PC-9 (cell line): ENCODE results near the gene KLF2. TPM values are rescaled to one million over a fixed set of nuclear protein-coding genes. Genes with fewer than 3 reads are reported as not detected.
A peak's percentile ranks its signal among the peaks of the same experiment; 100 is the strongest.

ENCODE experiments used
- BruUV-seq: library from RNA; stranded (reverse); fragments of 400-500 nt; replicated peaks from 2 replicates; lab custom pipeline; 2021; lab: Mats Ljungman, UMichigan
- CTCF ChIA-PET: fragments of 300-600 bp; sonication (Branson Sonifier 250); formaldehyde crosslinking; loops from one replicate; lab custom pipeline; 2022; ENCODE audit warnings: antibody characterized with exemption; lab: Charles Lee
- POLR2A ChIA-PET: fragments of 300-600 bp; sonication (Branson Sonifier 250); formaldehyde crosslinking; loops from one replicate; lab custom pipeline; 2022; ENCODE audit warnings: antibody characterized with exemption; ENCODE audit not compliant: unreplicated experiment; lab: Charles Lee
- DNase-seq, 2 experiments: peaks; one replicate each; pipeline versions ENCODE4 v3.0.0 to v3.0.0-alpha.2; 2015 to 2022; ENCODE audit warnings: mixed read lengths in 1 of 2
- H2AFZ ChIP-seq: fragments of 200-600 bp; sonication (generic); 2 replicates; pipeline ENCODE4 v1.8.1; 2017; ENCODE audit warnings: antibody characterized with exemption
- H3F3A ChIP-seq: fragments of 200-600 bp; sonication (generic); 2 replicates; pipeline ENCODE4 v1.8.1; 2017; ENCODE audit warnings: antibody characterized with exemption, mild to moderate bottlenecking, low read depth; ENCODE audit not compliant: insufficient read depth
- H3K27ac ChIP-seq: fragments of 200-600 bp; sonication (generic); 2 replicates; pipeline ENCODE4 v1.6.1; 2016; ENCODE audit warnings: mixed run types
- H3K27me3 ChIP-seq: fragments of 200-600 bp; sonication (generic); 2 replicates; pipeline ENCODE4 v1.6.1; 2016; ENCODE audit warnings: low read depth, mixed run types; ENCODE audit not compliant: insufficient read depth
- H3K36me3 ChIP-seq: fragments of 200-600 bp; sonication (generic); 2 replicates; pipeline ENCODE4 v1.6.1; 2016; ENCODE audit warnings: low read depth, mixed run types
- H3K4me1 ChIP-seq: fragments of 200-600 bp; sonication (generic); replicated peaks from 2 replicates; pipeline ENCODE4 v1.6.1; 2016; ENCODE audit warnings: mixed run types; ENCODE audit not compliant: insufficient read depth
- H3K4me2 ChIP-seq: fragments of 200-600 bp; sonication (generic); 2 replicates; pipeline ENCODE4 v1.6.1; 2017; ENCODE audit warnings: mixed run types
- H3K4me3 ChIP-seq: fragments of 200-600 bp; sonication (generic); 2 replicates; pipeline ENCODE4 v1.6.1; 2016; ENCODE audit warnings: mixed run types
- H3K79me2 ChIP-seq: fragments of 200-600 bp; sonication (generic); 2 replicates; pipeline ENCODE4 v1.6.1; 2017; ENCODE audit warnings: low read depth, mixed run types
- H3K9me2 ChIP-seq: fragments of 200-600 bp; sonication (generic); 2 replicates; pipeline ENCODE4 v1.8.1; 2017; ENCODE audit warnings: mild to moderate bottlenecking; ENCODE audit not compliant: insufficient read depth
- H3K9me3 ChIP-seq: fragments of 200-600 bp; sonication (generic); 2 replicates; pipeline ENCODE4 v1.8.1; 2016; ENCODE audit warnings: low read depth; ENCODE audit not compliant: insufficient read depth
- H4K20me1 ChIP-seq: fragments of 200-600 bp; sonication (generic); 2 replicates; pipeline ENCODE4 v1.8.1; 2017; ENCODE audit not compliant: insufficient read depth
- CTCF ChIP-seq: fragments of 200-600 bp; sonication (generic); conservative IDR thresholded peaks from 2 replicates; pipeline ENCODE4 v1.6.1; 2017; ENCODE audit warnings: mixed run types, antibody characterized with exemption, mild to moderate bottlenecking, moderate library complexity
- EZH2 ChIP-seq: fragments of 200-600 bp; sonication (generic); IDR thresholded peaks from 2 replicates; pipeline ENCODE4 v1.8.0; 2017; ENCODE audit warnings: antibody characterized with exemption, low read depth
- intact Hi-C: fragments of 100-400 bp; cut with micrococcal nuclease; formaldehyde crosslinking; loops from one replicate; pipeline ENCODE4 v1.10.0; 2022; ENCODE audit not compliant: unreplicated experiment
- total RNA-seq: library from RNA; stranded (reverse); gene quantifications from 2 replicates; pipeline ENCODE4 v1.2.3, GENCODE V29; 2021

The KLF2 gene
- total RNA-seq, 1 experiment from 2014 or later, result 1.6 TPM

DNA sequence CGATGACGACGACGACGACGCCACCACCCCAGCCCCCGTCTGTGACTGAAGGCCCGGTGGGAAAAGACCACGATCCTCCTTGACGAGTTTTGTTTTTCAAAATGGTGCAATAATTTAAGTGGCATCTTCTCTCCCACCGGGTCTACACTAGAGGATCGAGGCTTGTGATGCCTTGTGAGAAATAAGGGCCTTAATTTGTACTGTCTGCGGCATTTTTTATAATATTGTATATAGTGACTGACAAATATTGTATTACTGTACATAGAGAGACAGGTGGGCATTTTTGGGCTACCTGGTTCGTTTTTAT lies 2.5 kb downstream of the KLF2 start:
- Histone ChIP-seq H3K9me3 (no peaks in the 10 kb centered on the region), H3K79me2 (no peaks in the 10 kb centered on the region), H3K4me2 (no peak overlapping the region), H3K36me3 (no peaks in the 10 kb centered on the region), H3K27me3 (no peaks in the 10 kb centered on the region), H3K9me2 (no peaks in the 10 kb centered on the region), H4K20me1 (no peaks in the 10 kb centered on the region), H3K4me1 (peaks cover 9% of the 10 kb centered on the region), H3K4me3 (no peak overlapping the region), H3K27ac (no peak overlapping the region), H3F3A (peaks cover 57% of the 10 kb centered on the region), H2AFZ (no peak overlapping the region)
- no peak for TF ChIP-seq EZH2
- TF ChIP-seq CTCF, result no peak
- intact Hi-C loops, result no loop called here
- DNase-seq, result no peak
- BruUV-seq, result TSS peak; percentile 40
- POLR2A ChIA-PET, result no interaction called here
- CTCF ChIA-PET, result no interaction called here

DNA sequence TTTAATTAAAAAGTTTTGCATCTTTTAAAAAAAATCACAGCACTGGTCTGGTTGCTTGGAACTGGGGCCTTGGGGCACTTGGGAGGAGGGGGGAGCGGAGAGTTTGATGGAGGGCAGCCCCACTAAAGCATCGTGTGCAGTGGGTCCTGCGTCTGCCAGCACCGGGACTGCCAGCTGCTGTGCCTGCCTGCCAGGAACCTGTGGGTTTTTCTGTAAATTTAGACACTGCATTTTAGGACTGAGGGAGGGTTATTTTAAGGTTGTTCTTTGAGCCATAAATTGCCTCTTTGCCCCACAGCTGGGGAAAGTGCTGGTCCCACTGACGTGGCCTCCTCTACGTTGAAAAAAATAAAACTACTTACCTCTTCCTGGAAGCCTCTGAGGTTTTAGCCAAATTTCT lies 2.9 kb downstream of the KLF2 start:
- no peak overlapping the region for H2AFZ ChIP-seq
- CTCF ChIA-PET, result no interaction called here
- no peak for DNase-seq
- TF ChIP-seq EZH2, result no peak
- no peak for TF ChIP-seq CTCF
- no peaks in the 10 kb centered on the region for H3K9me3 ChIP-seq
- POLR2A ChIA-PET, result no interaction called here
- H3K9me2 ChIP-seq, result no peaks in the 10 kb centered on the region
- H3F3A ChIP-seq, result peaks cover 59% of the 10 kb centered on the region
- no peaks in the 10 kb centered on the region for H3K79me2 ChIP-seq
- no peak overlapping the region for H3K4me2 ChIP-seq
- peaks cover 13% of the 10 kb centered on the region for H3K4me1 ChIP-seq
- H4K20me1 ChIP-seq, result no peaks in the 10 kb centered on the region
- intact Hi-C loops, result no loop called here
- no peak overlapping the region for H3K27ac ChIP-seq
- H3K27me3 ChIP-seq, result no peaks in the 10 kb centered on the region
- no peaks in the 10 kb centered on the region for H3K36me3 ChIP-seq
- BruUV-seq, result no TSS peak
- no peak overlapping the region for H3K4me3 ChIP-seq

- POLR2A ChIA-PET, result no interaction called here
- peaks cover 54% of the 10 kb centered on the region for H3F3A ChIP-seq
- no peaks in the 10 kb centered on the region for H3K9me2 ChIP-seq
- no peak for DNase-seq
- H3K4me1 ChIP-seq, result peaks cover 13% of the 10 kb centered on the region
- TF ChIP-seq EZH2 (no peak), CTCF (no peak)
- H3K36me3 ChIP-seq, result no peaks in the 10 kb centered on the region
- no peak overlapping the region for H3K4me2 ChIP-seq
- H3K4me3 ChIP-seq, result no peak overlapping the region
- H2AFZ ChIP-seq, result no peak overlapping the region
- H3K79me2 ChIP-seq, result no peaks in the 10 kb centered on the region
- BruUV-seq, result no TSS peak
- no peaks in the 10 kb centered on the region for H3K9me3 ChIP-seq
- H3K27me3 ChIP-seq, result no peaks in the 10 kb centered on the region
- intact Hi-C loops, result no loop called here
- no peak overlapping the region for H3K27ac ChIP-seq
- CTCF ChIA-PET, result interaction anchor here (0.6 kb wide), 1 partner anchor 138 kb away, joined by 3 read pairs; no protein-coding TSS in a partner anchor
- no peaks in the 10 kb centered on the region for H4K20me1 ChIP-seq
These were observed 3.5 kb downstream of the KLF2 start for GRCh38 chr19:16327911-16328823.
